ENCODE data around the gene CNTNAP1.

The CNTNAP1 gene

GRCh38 chr17:42699415-42699740 is 17.0 kb downstream of the CNTNAP1 start:
- TF ChIP-seq SPI1 (IDR thresholded peaks at IDR 0.05; ENCODE audit: borderline replicate concordance, low read depth) (no peak), REST (IDR thresholded peaks at IDR 0.05; ENCODE audit: insufficient replicate concordance, low read depth) (no peak), POLR2AphosphoS5 (IDR thresholded peaks at IDR 0.05; ENCODE audit: low read depth) (no peak), GABPA (IDR thresholded peaks at IDR 0.05; ENCODE audit: low read depth) (no peak), CTCF (IDR thresholded peaks at IDR 0.05; ENCODE audit: insufficient read depth, low read length) (no peak)
- no peak for DNase-seq (ENCODE audit: low read depth in 1 of 2, low spot score in 1 of 2)
- Histone ChIP-seq H3K27me3 (ENCODE audit: insufficient read depth, poor library complexity, severe bottlenecking) (no peaks in the 10 kb centered on the region), H3K27ac (replicated peaks) (no peak overlapping the region), H3K4me3 (replicated peaks; ENCODE audit: insufficient read depth, low read length) (no peak overlapping the region)

DNA sequence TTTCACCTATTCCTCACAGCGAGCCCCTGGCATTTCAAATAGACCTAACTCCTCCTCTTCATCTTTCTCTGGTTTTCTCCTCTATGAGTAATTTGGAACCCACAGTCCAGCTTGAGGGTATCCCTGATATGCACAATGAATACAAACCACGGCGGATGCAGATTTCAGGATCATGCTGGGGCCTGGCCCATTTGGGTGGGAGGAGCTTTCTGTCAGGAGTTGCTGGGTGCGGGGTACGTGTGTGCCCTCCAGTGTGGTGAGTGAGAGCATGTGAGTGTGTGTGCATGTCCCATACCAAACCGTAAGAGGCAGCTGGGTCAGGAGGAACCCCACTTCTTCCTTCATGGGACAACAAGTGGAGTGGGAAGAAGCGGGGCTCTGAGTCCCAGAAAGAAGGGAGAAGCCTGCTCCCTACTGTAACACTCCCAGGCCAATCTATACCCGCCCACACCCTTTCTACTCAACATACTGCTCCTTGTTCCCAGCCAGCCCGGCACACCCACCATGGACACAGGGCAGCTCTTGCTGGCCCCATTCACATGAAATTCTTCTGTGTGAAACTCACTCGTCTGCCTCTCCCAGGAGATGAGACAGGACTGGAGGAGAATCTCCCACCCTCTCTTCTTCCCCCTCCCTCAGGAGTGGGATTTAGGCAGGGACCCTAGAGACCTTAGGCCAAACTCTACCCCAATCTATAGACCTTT is 18.4 kb downstream of the CNTNAP1 start:
- no peak for DNase-seq (ENCODE audit: low read depth in 1 of 2, low spot score in 1 of 2)
- Histone ChIP-seq H3K4me3 (replicated peaks; ENCODE audit: insufficient read depth, low read length) (no peak overlapping the region), H3K27ac (replicated peaks) (no peak overlapping the region), H3K27me3 (ENCODE audit: insufficient read depth, poor library complexity, severe bottlenecking) (no peaks in the 10 kb centered on the region)
- no peak for TF ChIP-seq GABPA (IDR thresholded peaks at IDR 0.05; ENCODE audit: low read depth)
- no peak for TF ChIP-seq SPI1 (IDR thresholded peaks at IDR 0.05; ENCODE audit: borderline replicate concordance, low read depth)
- no peak for TF ChIP-seq CTCF (IDR thresholded peaks at IDR 0.05; ENCODE audit: insufficient read depth, low read length)
- TF ChIP-seq POLR2AphosphoS5 (IDR thresholded peaks at IDR 0.05; ENCODE audit: low read depth): no peak
- no peak for TF ChIP-seq REST (IDR thresholded peaks at IDR 0.05; ENCODE audit: insufficient replicate concordance, low read depth)

- Histone ChIP-seq H3K27ac (replicated peaks) (no peak overlapping the region), H3K27me3 (ENCODE audit: insufficient read depth, poor library complexity, severe bottlenecking) (no peaks in the 10 kb centered on the region), H3K4me3 (replicated peaks; ENCODE audit: insufficient read depth, low read length) (no peak overlapping the region)
- no peak for DNase-seq (ENCODE audit: low read depth in 1 of 2, low spot score in 1 of 2)
- TF ChIP-seq REST (IDR thresholded peaks at IDR 0.05; ENCODE audit: insufficient replicate concordance, low read depth) (no peak), CTCF (IDR thresholded peaks at IDR 0.05; ENCODE audit: insufficient read depth, low read length) (no peak), GABPA (IDR thresholded peaks at IDR 0.05; ENCODE audit: low read depth) (no peak), POLR2AphosphoS5 (IDR thresholded peaks at IDR 0.05; ENCODE audit: low read depth) (no peak), SPI1 (IDR thresholded peaks at IDR 0.05; ENCODE audit: borderline replicate concordance, low read depth) (no peak)
Measured at GRCh38 chr17:42702446-42702845, 20.1 kb downstream of the CNTNAP1 start.
